GM19452 (cell line): ENCODE measurements around the gene KCNQ2.

Source experiments
- ATAC-seq: cut with Tn5 transposase; IDR thresholded peaks from one replicate; pipeline ENCODE4 v1.9.1; 2021; ENCODE audit not compliant: unreplicated experiment

KCNQ2 gene

DNA sequence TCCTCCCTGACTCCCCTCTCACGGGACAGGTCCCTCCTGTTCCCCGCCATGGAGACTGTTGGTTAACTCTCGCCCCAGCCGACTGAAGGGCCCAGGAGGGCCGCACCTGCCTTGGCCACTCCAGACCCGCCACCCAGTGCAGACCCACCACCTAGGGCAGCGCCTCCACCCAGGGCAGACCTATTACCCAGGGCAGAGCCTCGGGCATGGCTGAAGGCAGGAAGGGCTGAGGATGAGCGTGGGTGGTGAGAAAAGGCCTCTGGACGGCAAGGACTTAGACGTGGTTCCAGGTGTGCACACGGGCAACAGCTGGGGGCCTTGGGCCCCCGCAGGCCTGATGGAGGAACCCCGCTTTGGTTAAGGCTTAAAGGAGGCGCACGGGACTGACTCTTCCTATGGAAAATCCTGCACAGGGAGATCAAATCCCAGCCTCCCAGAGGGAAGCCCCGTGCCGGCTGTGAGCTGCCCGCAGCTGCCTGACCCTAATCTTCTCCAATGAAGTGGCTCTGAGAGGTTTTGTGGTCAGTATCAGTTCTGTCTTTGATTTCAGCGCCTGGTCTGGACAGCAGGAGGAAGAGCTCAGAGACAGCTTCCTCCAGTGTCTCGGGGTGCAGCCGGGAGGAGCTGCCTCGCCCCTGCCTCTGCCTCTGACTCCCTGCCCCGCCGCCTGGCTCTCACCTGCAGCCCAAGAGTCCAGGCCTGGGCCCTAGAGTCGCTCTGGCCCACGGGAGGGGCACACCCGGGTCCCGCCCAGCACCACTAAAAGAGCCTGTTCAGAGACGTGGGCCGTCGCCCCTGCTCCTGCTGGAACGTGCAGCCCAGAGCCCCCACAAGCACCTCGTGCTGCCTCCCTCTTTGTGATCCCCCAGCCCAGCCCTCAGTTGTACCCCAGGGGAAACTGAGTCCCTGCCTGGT is 99.2 kb downstream of the KCNQ2 start:
- no peak for ATAC-seq

DNA sequence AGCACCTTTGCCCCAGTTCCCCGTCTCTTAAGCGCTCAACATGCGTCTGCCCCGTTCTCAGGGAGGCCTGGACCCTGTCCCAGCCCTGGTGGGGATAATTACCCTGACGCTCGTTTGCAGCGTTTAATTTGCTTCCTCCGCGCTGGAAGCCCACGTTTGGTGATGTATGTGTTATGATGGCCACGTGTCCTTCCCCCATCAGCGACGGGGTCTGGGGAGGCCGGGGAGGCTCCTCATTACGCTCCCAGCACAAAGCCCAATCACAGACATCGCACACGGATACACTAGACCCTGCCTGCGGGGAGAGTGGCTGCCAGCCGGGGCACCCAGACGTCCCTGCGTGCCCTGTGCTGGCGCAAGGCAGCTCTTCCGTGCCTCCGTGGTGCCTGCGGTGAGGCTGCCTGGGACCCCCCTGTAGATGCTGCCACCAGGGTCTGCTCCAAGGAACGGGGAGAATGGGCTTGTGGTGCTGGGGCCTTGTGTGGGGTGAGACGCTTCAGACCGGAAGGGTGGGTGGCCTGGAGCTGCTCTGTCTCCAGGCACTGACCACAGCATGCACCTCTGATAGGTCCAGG is 101.1 kb downstream of the KCNQ2 start:
- no peak for ATAC-seq

DNA sequence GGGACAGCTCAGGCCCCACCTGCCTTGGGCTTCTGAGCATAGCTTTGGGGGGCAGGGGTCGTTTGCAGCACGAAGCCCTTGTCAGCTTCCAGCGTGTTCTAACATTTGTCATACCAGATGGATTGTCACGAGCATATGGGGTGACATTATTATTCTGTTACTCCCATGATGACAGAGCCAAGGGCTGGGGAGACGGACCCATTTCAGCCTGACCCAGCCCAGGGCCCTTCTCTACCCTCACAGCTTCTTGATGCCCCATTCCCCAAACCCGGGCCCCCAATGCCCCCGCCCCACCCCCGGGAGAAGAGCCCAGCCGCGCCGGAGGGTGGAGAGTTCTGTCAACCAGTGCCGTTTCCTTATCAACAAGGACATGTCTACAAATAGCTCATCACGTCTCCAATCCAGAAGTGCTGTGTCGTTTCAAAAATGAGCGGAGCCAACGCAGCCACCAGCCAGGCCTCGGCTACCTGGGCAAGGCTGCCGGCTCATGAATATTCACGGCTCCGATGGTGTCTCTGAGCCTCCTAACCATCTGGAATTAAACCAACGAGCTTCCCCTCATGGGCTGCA is 101.8 kb downstream of the KCNQ2 start:
- no peak for ATAC-seq

DNA sequence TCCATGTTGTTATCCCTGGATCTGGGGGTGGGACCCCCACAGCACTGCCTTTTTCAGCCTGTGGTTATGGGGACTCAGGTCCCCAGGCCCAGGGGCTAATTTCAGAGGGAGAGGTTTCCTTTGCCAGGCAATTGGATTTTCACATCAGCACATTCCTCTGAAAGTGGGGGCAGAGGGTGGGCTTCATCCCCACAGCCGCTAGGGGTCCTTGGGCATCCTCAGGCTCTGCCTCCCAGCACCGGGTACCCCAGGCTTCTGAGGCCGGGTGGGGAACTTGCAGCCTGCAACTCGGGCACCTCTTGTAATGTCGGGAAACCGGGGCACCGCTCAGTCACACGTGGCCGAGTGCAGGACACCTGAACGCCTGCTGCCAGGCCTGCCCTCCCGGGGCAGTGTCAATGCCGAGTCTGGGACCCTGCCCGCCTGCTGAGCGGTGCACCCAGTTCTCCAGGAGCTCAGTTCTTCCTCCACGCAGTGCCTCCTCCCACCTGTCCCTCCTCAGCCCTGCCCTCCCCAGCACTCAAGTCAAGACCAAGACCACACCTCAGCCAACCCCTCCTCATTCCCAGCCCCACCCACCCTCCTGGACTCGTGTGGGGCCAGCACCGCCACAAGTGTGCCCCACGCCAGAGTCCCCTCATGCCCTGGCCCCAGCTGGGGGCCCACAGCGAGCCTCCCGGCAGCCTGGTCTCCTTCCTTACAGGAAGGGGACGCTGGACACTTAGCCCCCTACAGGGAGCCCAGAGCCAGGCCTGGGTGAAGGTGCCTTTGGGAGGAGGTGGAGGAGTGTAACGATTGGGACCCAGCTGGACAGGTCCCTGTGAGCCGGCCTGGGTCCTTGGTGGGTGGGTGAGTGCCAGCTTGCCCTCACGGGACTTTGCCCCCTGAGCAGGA is 102.5 kb downstream of the KCNQ2 start:
- no peak for ATAC-seq

- no peak for ATAC-seq
Observed at GRCh38 chr20:63369024-63369530, 103.4 kb downstream of the KCNQ2 start.

DNA sequence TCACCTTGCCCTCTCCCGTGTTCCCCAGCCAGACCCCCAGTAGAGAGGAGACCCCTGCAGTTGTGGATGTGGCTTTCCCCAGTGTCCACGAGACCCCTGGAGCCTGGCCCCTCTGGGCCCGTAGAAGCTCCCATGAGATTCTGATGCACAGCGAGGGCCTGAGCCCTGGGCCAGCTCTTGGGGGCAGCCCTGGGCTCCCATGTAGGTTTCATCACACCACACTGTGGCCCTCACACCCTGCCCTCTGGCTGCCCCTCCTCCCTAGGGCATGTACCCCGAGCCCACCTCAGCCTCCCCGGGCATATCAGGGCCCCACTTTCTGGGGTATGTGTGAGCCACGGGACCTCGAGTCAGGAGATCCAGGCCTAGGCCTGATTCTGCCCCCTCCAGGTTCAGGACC is 104.3 kb downstream of the KCNQ2 start:
- ATAC-seq = no peak

DNA sequence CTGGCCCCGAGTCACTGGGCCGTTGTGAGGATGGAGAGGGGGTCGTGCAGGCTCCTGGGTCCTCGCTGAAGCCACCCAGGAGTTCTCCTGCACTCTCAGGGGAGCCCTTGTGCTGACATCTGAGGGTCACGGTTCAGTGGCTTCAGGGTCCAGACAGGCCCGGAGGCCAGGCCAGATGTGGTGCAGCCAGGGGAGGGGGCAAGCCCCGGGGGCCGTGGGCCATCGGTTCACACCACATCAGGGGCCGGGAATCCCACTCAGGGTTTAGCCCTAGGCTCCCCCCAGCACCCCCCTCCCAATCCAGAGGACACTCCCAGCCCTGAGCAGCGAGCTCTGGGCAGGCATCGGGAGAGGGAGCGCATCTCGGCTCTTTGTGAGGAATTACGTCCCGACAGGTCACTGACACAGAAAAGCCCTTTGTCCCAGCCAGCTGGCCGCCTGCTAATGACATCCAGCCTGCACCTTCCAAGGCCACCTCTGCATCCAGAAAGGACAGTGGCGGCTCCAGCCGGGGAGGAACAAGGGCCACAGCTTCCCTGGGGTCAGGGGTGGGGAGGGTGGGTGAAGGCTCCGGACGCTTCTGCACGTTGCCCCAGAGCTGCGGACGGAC is 104.9 kb downstream of the KCNQ2 start:
- ATAC-seq = no peak

GRCh38 chr20:63366390-63367365 is 105.8 kb downstream of the KCNQ2 start:
- no peak for ATAC-seq

DNA sequence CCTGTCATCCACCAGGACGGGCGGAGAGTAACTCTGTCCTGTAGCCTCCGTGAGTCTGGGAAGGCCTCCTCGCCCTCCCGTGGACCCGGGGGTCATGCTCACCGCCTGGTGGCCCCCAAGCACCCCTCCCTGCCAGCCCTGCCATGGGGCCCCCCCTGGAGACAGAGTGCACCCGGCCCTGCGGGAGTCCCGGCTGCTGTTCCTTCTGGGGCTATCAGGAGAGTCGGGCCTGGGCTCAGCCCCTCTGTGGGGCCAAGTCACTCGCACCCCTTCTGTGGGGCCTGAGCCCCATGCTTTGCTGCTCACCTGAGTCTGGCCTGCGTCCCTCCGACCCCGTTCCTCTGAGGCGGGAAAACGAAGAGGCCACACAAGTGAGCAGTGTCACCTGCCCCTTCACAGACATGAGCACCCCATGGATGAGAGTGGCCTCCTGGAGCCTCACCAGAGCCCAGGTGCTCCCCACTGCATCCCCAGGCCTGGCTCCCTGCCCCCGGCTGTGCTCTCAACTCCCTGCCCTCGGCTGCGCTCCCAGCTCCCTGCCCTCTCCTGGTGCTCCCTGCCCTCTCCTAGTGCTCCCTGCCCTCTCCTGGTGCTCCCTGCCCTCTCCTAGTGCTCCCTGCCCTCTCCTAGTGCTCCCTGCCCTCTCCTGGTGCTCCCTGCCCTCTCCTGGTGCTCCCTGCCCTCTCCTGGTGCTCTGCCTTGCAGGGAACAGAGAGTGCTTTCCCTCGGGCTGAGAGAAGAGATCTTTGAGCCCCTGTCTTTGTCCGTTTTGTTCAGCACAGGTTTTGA is 106.7 kb downstream of the KCNQ2 start:
- ATAC-seq = no peak

DNA sequence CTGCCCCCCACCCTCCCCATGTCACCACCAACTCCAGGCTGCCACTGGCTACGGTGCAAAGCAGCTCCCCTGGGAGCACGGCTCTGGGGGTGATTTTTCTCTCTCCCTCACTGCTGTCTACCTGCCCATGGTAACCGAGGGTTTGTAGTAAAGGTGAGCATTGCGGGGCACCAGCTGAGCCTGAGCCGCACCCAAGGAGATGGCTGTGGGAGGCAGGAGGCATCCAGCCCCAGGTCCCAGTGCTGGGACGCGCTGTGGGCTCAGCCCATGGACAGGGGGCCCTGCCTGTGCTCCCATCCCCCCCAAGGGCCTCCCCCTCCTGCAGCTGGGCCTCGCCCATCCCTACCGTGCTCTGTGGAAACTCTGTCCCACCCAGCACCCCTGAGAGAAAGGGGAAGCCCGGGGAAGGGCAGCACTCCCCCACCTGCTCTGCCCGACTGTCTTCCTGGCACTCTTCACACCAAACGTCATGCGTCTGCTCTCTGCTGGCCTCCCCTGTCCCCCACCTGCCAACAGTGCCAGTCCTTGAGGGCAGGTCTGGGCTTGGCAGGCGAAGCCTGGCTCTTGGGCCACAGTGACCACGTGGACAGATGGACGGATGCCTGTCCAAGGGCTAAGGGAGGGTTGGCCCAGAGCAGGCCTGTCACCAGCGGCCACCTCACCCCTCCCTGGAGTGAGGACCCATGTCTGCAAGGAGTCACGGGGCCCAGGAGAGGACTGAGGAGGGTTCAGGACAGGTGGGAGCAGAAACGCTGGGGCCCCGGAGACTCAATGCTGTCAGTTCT is 107.5 kb downstream of the KCNQ2 start:
- ATAC-seq = no peak

- no peak for ATAC-seq
Observed at GRCh38 chr20:63363981-63364561, 108.4 kb downstream of the KCNQ2 start.

DNA sequence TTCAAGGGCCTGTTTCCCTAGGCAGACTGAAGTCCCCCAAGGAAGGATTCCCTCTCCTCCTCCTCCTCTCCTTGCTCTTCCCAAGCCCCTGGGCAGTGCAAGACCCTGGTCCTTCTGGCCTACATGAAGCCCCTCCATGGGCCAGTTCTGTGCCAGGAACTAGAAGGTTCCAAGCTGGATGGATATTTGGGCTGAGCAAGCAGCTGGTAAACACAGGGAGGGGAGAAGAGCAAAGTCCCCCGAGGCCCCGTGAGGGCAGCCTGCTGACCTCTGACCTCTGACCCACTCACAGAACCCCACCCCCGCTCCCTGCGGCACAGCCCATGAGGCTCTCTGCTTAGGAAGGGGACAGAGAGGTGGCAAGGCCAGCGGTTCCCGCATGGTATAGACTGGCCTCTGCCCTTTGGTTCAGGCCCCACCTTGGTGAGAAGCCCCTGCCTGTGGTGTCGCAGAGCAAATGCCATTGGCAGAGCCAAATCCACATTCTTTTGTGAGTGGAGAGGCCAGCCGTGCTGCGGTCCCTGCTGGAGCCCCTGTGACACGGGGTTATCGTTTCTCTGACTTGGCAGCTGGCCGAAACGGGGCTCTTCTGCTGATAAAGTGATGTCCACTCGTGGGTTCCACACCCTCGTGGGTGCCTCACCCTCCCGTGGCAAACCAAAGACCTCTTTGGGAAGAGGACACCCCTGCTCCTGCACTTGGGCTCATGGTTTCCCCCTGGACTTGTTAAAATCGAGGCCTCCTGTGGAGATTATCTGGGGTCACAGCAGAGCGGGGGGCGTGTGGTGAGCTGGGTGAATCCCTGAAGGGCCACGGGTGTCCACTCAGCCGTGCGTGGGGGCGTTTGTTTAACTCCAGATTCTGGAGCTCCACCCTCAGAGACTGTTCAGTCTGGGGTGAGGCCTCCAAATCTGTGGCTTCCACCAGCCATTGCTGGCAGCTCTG is 109.2 kb downstream of the KCNQ2 start:
- ATAC-seq = no peak

DNA sequence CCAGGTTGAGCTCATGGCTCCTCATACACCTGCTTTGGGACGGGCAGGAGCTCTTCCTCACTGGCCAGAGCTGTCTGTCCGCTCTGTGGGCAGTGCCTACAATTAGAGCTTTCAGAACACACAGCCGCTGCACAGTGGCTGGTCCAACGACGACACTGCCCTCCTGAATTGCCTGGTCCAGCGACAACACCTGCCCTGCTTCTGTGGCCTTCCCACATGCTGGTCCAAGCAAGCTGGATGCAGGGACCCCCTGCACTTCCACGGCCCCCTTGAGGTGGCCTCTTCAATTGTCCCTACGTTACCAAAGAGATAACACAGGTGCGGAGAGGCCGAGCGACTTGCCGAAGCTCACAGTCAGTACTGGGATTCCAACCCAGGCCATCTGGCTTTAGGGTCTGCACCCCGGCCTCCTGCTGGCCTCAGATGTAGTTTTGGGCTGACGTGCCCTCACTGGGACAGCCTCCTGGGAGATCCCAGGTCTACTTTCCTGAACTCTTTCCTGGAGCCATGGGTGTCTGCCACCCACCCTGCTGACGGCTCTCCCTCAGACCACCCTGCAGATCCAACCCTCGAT is 109.9 kb downstream of the KCNQ2 start:
- no peak for ATAC-seq

DNA sequence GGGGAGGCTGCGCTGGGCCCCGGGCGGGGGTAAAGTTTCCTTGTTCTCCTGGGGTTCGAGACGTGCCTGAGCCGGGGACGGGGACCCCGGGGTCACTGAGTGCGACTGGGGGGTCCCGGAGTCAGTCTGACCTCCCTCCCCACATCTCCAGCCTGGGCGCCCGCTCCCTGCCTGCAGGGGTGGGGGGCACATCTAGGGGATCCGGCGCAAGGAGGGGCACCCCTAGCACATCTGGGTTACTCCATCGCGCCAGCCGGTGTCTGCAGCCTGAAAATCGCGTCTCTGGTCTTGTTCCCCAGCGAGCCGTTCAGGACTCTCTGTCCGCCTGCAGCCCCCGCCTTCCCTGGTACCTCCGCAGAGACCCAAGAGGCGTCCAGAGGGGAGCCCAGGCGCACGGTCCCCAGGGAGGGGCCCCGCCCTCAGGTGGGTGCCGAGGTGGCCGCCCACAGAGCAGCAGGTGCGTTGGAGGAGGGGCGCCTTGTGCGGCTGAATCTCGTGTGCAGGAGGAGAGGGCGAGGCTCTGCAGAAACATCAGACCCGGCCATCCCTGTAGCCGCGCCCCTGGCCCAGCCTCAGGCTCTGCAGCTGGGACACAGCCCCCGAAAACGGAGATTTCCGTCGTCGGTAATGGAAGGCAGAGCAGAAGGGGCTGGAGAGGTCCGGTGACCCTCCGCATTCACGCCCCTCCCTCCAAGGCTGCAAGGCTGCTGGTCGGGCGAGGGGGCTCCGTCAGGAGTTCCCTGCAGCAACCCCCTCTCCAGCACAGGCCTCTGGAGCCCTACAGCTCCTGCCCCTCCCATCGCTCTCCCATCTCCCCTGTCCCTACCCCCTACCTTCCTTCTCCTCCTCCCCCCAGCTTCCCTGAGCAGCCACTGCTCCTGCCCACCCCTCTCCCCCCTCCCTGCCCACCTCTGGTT is 110.7 kb downstream of the KCNQ2 start:
- ATAC-seq = no peak
